B cell (primary cell): ENCODE measurements around the gene ZNF175.

Source experiments
- CTCF ChIP-seq: fragments of 200-600 bp; IDR thresholded peaks from one replicate; pipeline ENCODE4 v1.8.0; 2022; ENCODE audit warnings: antibody characterized with exemption, mild to moderate bottlenecking
- EZH2 ChIP-seq: IDR thresholded peaks from 2 replicates; pipeline ENCODE4 v1.6.1; 2012; ENCODE audit warnings: borderline replicate concordance, low read depth, mild to moderate bottlenecking, moderate library complexity, low read length; ENCODE audit not compliant: insufficient read depth, poor library complexity, severe bottlenecking

- TF ChIP-seq CTCF (no peak), EZH2 (no peak)
These were observed 56.5 kb downstream of the ZNF175 start for GRCh38 chr19:51627491-51628138.
